HepG2 (cell line): ENCODE measurements around the gene RCHY1. TPM values are rescaled to one million over a fixed set of nuclear protein-coding genes. Genes with fewer than 3 reads are reported as not detected.

ENCODE experiments used
- KLF12 ChIP-seq: sonication (generic); formaldehyde crosslinking; IDR thresholded peaks from 2 replicates; pipeline ENCODE4 v1.4.0; 2020; ENCODE audit warnings: missing genetic modification reagents, borderline replicate concordance
- MXI1 ChIP-seq: IDR thresholded peaks from 3 replicates; pipeline ENCODE4 v1.6.1; 2012; ENCODE audit warnings: low read depth, low read length, inconsistent platforms, borderline replicate concordance
- WIZ ChIP-seq: sonication (generic); formaldehyde crosslinking; IDR thresholded peaks from 2 replicates; pipeline ENCODE4 v1.5.1; 2020; ENCODE audit warnings: mild to moderate bottlenecking, missing genetic modification reagents
- ZNF101 ChIP-seq: sonication (generic); formaldehyde crosslinking; IDR thresholded peaks from 2 replicates; pipeline ENCODE4 v1.4.0; 2020; ENCODE audit warnings: mild to moderate bottlenecking, low read depth, missing genetic modification reagents, borderline replicate concordance
- ZNF136 ChIP-seq: sonication (generic); formaldehyde crosslinking; IDR thresholded peaks from 2 replicates; pipeline ENCODE4 v1.8.1; 2022; ENCODE audit warnings: low read depth, mild to moderate bottlenecking, moderate library complexity, missing genetic modification reagents
- ZNF253 ChIP-seq: sonication (generic); formaldehyde crosslinking; IDR thresholded peaks from 2 replicates; pipeline ENCODE4 v1.8.0; 2022; ENCODE audit warnings: mild to moderate bottlenecking, missing genetic modification reagents, borderline replicate concordance
- ZNF264 ChIP-seq: sonication (generic); formaldehyde crosslinking; IDR thresholded peaks from 2 replicates; pipeline ENCODE4 v1.4.0; 2020; ENCODE audit warnings: missing genetic modification reagents
- polyA plus RNA-seq, 8 experiments: library from polyadenylated mRNA; depleted of rRNA in 3 of 8; stranded (reverse) in 7 of 8; unstranded in 1 of 8; fragments of >200 nt; fragmentation: Illumina TruSeq in 4 of 8; extraction: Trizol in 4 of 8; gene quantifications; 2 replicates each; pipeline versions ENCODE4 v1.2.1 to v1.2.3, GENCODE V29; 2011 to 2016; ENCODE audit warnings: low read depth in 4 of 8, missing spikeins in 1 of 8, mixed read lengths in 1 of 8; ENCODE audit not compliant: insufficient read depth in 1 of 8
- total RNA-seq, 5 experiments: library from RNA; depleted of rRNA; stranded (reverse); fragments of >200 nt; fragmentation: Illumina TruSeq; extraction: Trizol; gene quantifications; 2 replicates each; pipeline ENCODE4 v1.2.3, GENCODE V29; 2016; ENCODE audit warnings: low read depth in 1 of 5
- TF ChIP-seq, protein P1 (sequence below): sonication (generic); formaldehyde crosslinking; IDR thresholded peaks from 2 replicates; pipeline ENCODE4 v1.4.0; 2020; ENCODE audit warnings: mild to moderate bottlenecking, missing genetic modification reagents, borderline replicate concordance
- TF ChIP-seq, protein P2 (sequence below), 2 experiments: sonication (generic) in 1 of 2; formaldehyde crosslinking in 1 of 2; IDR thresholded peaks; 2 replicates each; pipeline versions ENCODE4 v1.4.0 to v1.6.1; 2016 to 2020; ENCODE audit warnings: borderline replicate concordance in 1 of 2, low read depth in 1 of 2, mild to moderate bottlenecking in 1 of 2, missing genetic modification reagents in 1 of 2
- TF ChIP-seq, protein P3 (sequence below): sonication (generic); formaldehyde crosslinking; IDR thresholded peaks from 2 replicates; pipeline ENCODE4 v1.5.1; 2020; ENCODE audit warnings: mild to moderate bottlenecking, missing genetic modification reagents, borderline replicate concordance

The RCHY1 gene
- total and polyA plus RNA-seq, 2 of the 13 experiments (the other 11 are each of a cell fraction or from before 2014, with no cell fraction given), result 19.9 to 30.5 TPM

DNA sequence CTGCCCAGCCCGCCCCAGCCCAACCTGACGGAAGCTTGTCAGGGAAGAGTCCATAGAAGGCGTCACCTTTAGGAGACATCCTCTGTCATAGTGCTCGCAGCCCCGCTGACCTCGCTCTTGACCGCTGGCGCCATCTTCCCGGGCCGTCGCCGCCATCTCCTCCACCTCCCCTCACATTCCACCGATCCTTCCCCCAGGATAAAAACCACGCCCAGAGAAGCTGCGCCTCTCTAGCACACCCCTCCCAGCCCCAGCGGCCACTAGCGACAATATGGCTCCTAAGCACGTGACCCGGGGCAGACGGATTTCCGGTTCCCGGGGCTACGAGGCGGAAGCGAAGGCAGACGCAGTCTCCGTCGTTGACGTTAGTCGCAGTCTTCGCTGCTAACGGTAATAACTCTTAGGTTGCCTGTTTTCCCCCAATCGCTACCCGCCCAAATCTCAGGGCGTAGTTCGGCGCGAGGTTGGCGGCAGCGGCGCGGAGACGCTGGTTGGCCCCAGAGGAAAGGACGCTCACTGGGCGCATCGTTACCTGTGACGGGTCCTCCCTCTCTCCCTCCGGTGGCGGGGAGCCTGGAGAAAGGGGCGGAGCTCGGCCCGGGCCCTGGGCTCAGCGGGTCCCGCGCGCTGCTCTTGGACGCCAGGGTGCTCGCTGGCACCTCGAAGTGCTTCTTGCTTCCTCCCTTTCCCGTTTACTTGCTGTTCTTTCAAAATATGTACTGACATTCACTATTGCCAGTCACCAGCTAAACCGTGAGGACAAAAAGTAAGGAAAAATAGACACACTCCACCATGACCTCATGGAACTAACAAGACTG lies at the start of gene RCHY1, which contains the start of gene THAP6 (continued):
- TF ChIP-seq KLF12 (CRISPR knock-in tag), result peak; percentile 50; the same call in 1 of the 2 replicates
- peak; percentile 67; the same call in 2 of the 3 replicates for TF ChIP-seq MXI1
- TF ChIP-seq ZNF264 (CRISPR knock-in tag), result no peak
- TF ChIP-seq, protein P1, sequence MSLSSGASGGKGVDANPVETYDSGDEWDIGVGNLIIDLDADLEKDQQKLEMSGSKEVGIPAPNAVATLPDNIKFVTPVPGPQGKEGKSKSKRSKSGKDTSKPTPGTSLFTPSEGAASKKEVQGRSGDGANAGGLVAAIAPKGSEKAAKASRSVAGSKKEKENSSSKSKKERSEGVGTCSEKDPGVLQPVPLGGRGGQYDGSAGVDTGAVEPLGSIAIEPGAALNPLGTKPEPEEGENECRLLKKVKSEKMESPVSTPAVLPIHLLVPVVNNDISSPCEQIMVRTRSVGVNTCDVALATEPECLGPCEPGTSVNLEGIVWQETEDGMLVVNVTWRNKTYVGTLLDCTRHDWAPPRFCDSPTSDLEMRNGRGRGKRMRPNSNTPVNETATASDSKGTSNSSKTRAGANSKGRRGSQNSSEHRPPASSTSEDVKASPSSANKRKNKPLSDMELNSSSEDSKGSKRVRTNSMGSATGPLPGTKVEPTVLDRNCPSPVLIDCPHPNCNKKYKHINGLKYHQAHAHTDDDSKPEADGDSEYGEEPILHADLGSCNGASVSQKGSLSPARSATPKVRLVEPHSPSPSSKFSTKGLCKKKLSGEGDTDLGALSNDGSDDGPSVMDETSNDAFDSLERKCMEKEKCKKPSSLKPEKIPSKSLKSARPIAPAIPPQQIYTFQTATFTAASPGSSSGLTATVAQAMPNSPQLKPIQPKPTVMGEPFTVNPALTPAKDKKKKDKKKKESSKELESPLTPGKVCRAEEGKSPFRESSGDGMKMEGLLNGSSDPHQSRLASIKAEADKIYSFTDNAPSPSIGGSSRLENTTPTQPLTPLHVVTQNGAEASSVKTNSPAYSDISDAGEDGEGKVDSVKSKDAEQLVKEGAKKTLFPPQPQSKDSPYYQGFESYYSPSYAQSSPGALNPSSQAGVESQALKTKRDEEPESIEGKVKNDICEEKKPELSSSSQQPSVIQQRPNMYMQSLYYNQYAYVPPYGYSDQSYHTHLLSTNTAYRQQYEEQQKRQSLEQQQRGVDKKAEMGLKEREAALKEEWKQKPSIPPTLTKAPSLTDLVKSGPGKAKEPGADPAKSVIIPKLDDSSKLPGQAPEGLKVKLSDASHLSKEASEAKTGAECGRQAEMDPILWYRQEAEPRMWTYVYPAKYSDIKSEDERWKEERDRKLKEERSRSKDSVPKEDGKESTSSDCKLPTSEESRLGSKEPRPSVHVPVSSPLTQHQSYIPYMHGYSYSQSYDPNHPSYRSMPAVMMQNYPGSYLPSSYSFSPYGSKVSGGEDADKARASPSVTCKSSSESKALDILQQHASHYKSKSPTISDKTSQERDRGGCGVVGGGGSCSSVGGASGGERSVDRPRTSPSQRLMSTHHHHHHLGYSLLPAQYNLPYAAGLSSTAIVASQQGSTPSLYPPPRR (CRISPR knock-in tag), result no peak; the same call in 1 of the 2 replicates
- no peak for TF ChIP-seq ZNF101 (CRISPR knock-in tag)
- TF ChIP-seq, protein P2, sequence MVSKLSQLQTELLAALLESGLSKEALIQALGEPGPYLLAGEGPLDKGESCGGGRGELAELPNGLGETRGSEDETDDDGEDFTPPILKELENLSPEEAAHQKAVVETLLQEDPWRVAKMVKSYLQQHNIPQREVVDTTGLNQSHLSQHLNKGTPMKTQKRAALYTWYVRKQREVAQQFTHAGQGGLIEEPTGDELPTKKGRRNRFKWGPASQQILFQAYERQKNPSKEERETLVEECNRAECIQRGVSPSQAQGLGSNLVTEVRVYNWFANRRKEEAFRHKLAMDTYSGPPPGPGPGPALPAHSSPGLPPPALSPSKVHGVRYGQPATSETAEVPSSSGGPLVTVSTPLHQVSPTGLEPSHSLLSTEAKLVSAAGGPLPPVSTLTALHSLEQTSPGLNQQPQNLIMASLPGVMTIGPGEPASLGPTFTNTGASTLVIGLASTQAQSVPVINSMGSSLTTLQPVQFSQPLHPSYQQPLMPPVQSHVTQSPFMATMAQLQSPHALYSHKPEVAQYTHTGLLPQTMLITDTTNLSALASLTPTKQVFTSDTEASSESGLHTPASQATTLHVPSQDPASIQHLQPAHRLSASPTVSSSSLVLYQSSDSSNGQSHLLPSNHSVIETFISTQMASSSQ (IDR thresholded peaks at IDR 0.05; ENCODE audit: low read depth), result no peak
- TF ChIP-seq, protein P2 (CRISPR knock-in tag; IDR thresholded peaks at IDR 0.05; ENCODE audit: borderline replicate concordance), result no peak; the same call in 1 of the 2 replicates
- TF ChIP-seq, protein P3, sequence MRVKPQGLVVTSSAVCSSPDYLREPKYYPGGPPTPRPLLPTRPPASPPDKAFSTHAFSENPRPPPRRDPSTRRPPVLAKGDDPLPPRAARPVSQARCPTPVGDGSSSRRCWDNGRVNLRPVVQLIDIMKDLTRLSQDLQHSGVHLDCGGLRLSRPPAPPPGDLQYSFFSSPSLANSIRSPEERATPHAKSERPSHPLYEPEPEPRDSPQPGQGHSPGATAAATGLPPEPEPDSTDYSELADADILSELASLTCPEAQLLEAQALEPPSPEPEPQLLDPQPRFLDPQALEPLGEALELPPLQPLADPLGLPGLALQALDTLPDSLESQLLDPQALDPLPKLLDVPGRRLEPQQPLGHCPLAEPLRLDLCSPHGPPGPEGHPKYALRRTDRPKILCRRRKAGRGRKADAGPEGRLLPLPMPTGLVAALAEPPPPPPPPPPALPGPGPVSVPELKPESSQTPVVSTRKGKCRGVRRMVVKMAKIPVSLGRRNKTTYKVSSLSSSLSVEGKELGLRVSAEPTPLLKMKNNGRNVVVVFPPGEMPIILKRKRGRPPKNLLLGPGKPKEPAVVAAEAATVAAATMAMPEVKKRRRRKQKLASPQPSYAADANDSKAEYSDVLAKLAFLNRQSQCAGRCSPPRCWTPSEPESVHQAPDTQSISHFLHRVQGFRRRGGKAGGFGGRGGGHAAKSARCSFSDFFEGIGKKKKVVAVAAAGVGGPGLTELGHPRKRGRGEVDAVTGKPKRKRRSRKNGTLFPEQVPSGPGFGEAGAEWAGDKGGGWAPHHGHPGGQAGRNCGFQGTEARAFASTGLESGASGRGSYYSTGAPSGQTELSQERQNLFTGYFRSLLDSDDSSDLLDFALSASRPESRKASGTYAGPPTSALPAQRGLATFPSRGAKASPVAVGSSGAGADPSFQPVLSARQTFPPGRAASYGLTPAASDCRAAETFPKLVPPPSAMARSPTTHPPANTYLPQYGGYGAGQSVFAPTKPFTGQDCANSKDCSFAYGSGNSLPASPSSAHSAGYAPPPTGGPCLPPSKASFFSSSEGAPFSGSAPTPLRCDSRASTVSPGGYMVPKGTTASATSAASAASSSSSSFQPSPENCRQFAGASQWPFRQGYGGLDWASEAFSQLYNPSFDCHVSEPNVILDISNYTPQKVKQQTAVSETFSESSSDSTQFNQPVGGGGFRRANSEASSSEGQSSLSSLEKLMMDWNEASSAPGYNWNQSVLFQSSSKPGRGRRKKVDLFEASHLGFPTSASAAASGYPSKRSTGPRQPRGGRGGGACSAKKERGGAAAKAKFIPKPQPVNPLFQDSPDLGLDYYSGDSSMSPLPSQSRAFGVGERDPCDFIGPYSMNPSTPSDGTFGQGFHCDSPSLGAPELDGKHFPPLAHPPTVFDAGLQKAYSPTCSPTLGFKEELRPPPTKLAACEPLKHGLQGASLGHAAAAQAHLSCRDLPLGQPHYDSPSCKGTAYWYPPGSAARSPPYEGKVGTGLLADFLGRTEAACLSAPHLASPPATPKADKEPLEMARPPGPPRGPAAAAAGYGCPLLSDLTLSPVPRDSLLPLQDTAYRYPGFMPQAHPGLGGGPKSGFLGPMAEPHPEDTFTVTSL (CRISPR knock-in tag), result peak; percentile 42; the same call in 1 of the 2 replicates
- TF ChIP-seq ZNF136 (CRISPR knock-in tag), result peak; percentile 32; the same call in 1 of the 2 replicates
- no peak for TF ChIP-seq ZNF253 (CRISPR knock-in tag)
- TF ChIP-seq WIZ (CRISPR knock-in tag), result no peak; the same call in 1 of the 2 replicates
